ENCODE results near the gene XCR1.

Gene XCR1

GRCh38 chr3:46006238-46007032 is 20.8 kb downstream of the XCR1 start:
- no peak for TF ChIP-seq RAD21 (IDR thresholded peaks at IDR 0.05; ENCODE audit: low read depth)
- TF ChIP-seq TAF1 (IDR thresholded peaks at IDR 0.05; ENCODE audit: low read depth): no peak
- no peak for TF ChIP-seq ZBTB7A (IDR thresholded peaks at IDR 0.05; ENCODE audit: low read depth)
- no peak for TF ChIP-seq TEAD4 (IDR thresholded peaks at IDR 0.05)
- TF ChIP-seq USF1 (IDR thresholded peaks at IDR 0.05): no peak
- no peak for TF ChIP-seq EP300 (IDR thresholded peaks at IDR 0.05; ENCODE audit: borderline replicate concordance)
- TF ChIP-seq MAX (IDR thresholded peaks at IDR 0.05): no peak
- no peak for TF ChIP-seq FOXM1 (IDR thresholded peaks at IDR 0.05; ENCODE audit: borderline replicate concordance, low read depth)
- no peak for TF ChIP-seq REST (IDR thresholded peaks at IDR 0.05; ENCODE audit: low read depth)

- TF ChIP-seq MAX (IDR thresholded peaks at IDR 0.05) (no peak), CEBPB (IDR thresholded peaks at IDR 0.05) (no peak), TCF12 (IDR thresholded peaks at IDR 0.05; ENCODE audit: low read depth) (no peak), USF1 (IDR thresholded peaks at IDR 0.05) (no peak), REST (IDR thresholded peaks at IDR 0.05; ENCODE audit: low read depth) (no peak), EP300 (IDR thresholded peaks at IDR 0.05; ENCODE audit: borderline replicate concordance) (no peak), CREB1 (IDR thresholded peaks at IDR 0.05; ENCODE audit: low read depth) (no peak)
These were observed 26.1 kb downstream of the XCR1 start for GRCh38 chr3:46001178-46001577.

- TF ChIP-seq FOXM1 (IDR thresholded peaks at IDR 0.05; ENCODE audit: borderline replicate concordance, low read depth): no peak
- no peak for TF ChIP-seq USF1 (IDR thresholded peaks at IDR 0.05)
- TF ChIP-seq EP300 (IDR thresholded peaks at IDR 0.05; ENCODE audit: borderline replicate concordance): no peak
- TF ChIP-seq TEAD4 (IDR thresholded peaks at IDR 0.05): no peak
- no peak for TF ChIP-seq YY1 (IDR thresholded peaks at IDR 0.05; ENCODE audit: low read depth)
- no peak for TF ChIP-seq TAF1 (IDR thresholded peaks at IDR 0.05; ENCODE audit: low read depth)
- TF ChIP-seq EGR1 (IDR thresholded peaks at IDR 0.05): no peak
- TF ChIP-seq CREB1 (IDR thresholded peaks at IDR 0.05; ENCODE audit: low read depth): no peak
- TF ChIP-seq NFIC (IDR thresholded peaks at IDR 0.05): no peak
- no peak for TF ChIP-seq REST (IDR thresholded peaks at IDR 0.05; ENCODE audit: low read depth)
- TF ChIP-seq ZBTB7A (IDR thresholded peaks at IDR 0.05; ENCODE audit: low read depth): no peak
- TF ChIP-seq CEBPB (IDR thresholded peaks at IDR 0.05): no peak
- TF ChIP-seq TCF12 (IDR thresholded peaks at IDR 0.05; ENCODE audit: low read depth): no peak
- TF ChIP-seq MAX (IDR thresholded peaks at IDR 0.05): no peak
- no peak for TF ChIP-seq RAD21 (IDR thresholded peaks at IDR 0.05; ENCODE audit: low read depth)
These were observed 29.3 kb downstream of the XCR1 start for GRCh38 chr3:45997942-45998341.
